GM19452 (cell line): ENCODE measurements around the gene PHYKPL.
"Not testable (repeated sequence)": the region's sequence is repeated elsewhere in the genome, so short reads cannot be mapped to it uniquely, and the experiment has no call there.

ENCODE experiments used
- ATAC-seq: cut with Tn5 transposase; IDR thresholded peaks from one replicate; pipeline ENCODE4 v1.9.1; 2021; ENCODE audit not compliant: unreplicated experiment

Gene PHYKPL

GRCh38 chr5:178208540-178209227, 23.9 kb downstream of the PHYKPL start:
- no peak for ATAC-seq

GRCh38 chr5:178207917-178208280, 24.7 kb downstream of the PHYKPL start:
- no peak for ATAC-seq

- no peak for ATAC-seq
Observed at GRCh38 chr5:178207183-178207916, 25.3 kb downstream of the PHYKPL start.

- ATAC-seq, result no peak
Observed at GRCh38 chr5:178206166-178207101, 26.2 kb downstream of the PHYKPL start.

GRCh38 chr5:178205749-178206047, 26.9 kb downstream of the PHYKPL start:
- no peak for ATAC-seq

GRCh38 chr5:178204935-178205748, 27.5 kb downstream of the PHYKPL start:
- peak; percentile 48 for ATAC-seq

- ATAC-seq, result peak; percentile 77
Observed at GRCh38 chr5:178204182-178204934, 28.2 kb downstream of the PHYKPL start, which contains the start of gene HNRNPAB. Gene HNRNPAB, plus strand, starts transcription at chr5:178204533. Its CDS starts 305 bp downstream, at chr5:178204838.

- no peak for ATAC-seq
Observed at GRCh38 chr5:178203670-178204181, 28.9 kb downstream of the PHYKPL start.

GRCh38 chr5:178202541-178202940, 30.1 kb downstream of the PHYKPL start:
- ATAC-seq, result no peak

- ATAC-seq, result no peak
Observed at GRCh38 chr5:178201927-178202235, 30.7 kb downstream of the PHYKPL start.

- no peak for ATAC-seq
Observed at GRCh38 chr5:178201221-178201926, 31.2 kb downstream of the PHYKPL start.

GRCh38 chr5:178199581-178200434, 32.8 kb downstream of the PHYKPL start:
- ATAC-seq, result no peak

GRCh38 chr5:178198706-178199105, 33.9 kb downstream of the PHYKPL start:
- ATAC-seq, result no peak

GRCh38 chr5:178198151-178198550, 34.5 kb downstream of the PHYKPL start:
- ATAC-seq, result not testable (repeated sequence)

GRCh38 chr5:178196986-178197385, 35.6 kb downstream of the PHYKPL start:
- ATAC-seq, result no peak

GRCh38 chr5:178196281-178196812, 36.3 kb downstream of the PHYKPL start:
- no peak for ATAC-seq

- no peak for ATAC-seq
Observed at GRCh38 chr5:178194026-178194425, 38.6 kb downstream of the PHYKPL start.

GRCh38 chr5:178193251-178193809, 39.3 kb downstream of the PHYKPL start:
- ATAC-seq, result no peak
